NCI-H2107 (cell line): ENCODE data around the gene SGSM1.

ENCODE experiments used
- DNase-seq: peaks from one replicate; lab custom pipeline; 2025; lab: John Stamatoyannopoulos, UW

The SGSM1 gene

GRCh38 chr22:24807284-24807950 is 1.4 kb downstream of the SGSM1 start:
- no peak for DNase-seq

- no peak for DNase-seq
Observed at GRCh38 chr22:24809331-24809730, 3.3 kb downstream of the SGSM1 start.

DNA sequence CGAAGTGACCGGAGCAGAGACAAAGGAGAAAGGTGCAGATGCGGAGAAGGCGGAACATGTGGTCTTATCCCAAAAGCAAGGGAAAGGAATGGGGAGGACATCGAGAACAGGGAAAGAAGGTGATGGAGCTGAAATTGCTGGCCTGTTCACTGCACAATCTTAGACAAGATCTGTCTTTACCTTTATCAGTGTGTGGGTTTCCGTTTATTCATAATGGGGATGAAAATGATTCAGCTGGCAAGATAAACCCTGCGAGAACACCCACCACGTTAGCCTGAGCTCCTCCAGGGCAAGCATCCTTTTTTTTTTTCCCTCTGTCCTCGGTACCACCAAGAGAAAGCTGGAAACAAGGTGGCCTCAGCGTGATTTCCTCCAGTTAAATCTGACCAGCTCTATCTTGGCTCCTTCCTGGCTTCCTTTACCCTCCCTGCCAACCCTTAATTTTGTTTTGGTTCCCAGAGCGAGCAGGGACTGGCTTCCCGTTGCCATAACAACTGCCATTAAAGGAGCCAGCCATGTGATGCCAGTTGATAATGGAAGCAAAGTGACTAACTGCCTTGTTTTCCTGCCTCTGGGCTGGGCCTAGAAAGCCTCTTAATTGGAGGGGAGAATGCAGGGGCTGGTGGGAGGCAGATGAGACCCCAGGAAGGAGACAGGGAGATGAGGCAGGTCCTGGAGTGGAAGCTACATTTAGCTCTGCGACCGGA is 4.2 kb downstream of the SGSM1 start:
- DNase-seq, result no peak

- no peak for DNase-seq
Observed at GRCh38 chr22:24812950-24813775, 7.2 kb downstream of the SGSM1 start.

DNA sequence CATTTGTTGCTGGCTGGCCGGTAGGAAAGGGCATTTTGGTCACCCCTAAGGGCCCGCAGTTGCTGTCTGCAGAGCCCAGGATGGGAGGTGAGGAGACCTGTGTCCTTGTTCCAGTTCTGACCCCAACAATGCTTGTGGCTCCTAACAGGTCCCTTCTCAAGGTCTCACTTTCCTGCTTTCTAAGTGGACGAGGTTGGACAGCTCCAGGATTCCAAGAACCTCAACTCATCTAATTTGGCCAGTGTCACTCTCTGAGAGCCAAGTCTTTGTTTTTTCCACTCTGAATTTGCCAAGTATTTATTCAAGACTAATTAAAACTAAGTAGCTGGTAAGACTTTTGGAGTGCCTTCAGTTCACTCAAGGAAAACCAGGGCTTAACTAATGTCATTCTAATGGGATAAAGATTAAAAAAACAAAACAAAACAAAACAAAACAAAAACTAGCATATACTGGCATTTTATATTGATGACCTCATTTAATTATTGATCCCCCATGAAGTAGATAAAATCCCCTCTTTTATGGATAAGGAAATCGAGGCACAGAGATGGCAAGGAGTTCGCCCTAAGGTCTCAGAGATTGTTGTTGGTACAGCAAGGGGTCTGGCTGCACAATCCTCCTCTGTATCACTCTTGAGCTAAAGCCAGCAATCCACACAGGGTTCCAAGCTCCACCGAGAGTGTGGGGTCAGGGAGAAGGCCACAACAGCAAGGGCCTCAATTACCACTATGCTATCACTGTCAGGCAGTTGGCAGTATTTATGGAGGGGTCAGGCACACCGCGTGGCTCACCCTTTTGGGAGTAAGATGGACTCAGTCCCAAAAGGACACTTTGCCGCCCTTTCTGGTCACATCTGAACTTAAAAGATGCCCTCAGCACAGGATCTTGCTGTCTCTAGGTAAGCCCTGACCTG is 8.1 kb downstream of the SGSM1 start:
- no peak for DNase-seq

DNA sequence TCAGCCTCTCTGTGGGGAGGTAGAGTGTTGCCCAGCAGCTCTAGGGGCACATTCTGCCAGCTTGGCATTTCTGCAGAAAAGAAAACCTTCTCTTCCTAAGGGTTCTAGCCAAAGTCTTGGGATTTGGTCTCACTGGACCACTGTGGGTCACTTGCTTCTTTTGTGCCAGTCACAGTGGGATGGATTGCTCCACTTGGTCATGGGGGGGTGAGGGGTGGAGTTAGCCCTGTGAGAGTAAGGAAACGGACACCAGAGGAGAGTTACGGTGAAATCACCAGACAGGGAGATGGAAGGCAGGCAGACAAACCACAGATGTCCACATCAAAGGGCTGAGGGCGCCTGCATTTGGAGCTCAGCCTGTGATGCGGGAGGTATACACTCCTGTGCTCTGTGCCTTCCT is 10.8 kb downstream of the SGSM1 start:
- DNase-seq, result no peak

- DNase-seq, result no peak
Observed at GRCh38 chr22:24819487-24819886, 13.5 kb downstream of the SGSM1 start.

DNA sequence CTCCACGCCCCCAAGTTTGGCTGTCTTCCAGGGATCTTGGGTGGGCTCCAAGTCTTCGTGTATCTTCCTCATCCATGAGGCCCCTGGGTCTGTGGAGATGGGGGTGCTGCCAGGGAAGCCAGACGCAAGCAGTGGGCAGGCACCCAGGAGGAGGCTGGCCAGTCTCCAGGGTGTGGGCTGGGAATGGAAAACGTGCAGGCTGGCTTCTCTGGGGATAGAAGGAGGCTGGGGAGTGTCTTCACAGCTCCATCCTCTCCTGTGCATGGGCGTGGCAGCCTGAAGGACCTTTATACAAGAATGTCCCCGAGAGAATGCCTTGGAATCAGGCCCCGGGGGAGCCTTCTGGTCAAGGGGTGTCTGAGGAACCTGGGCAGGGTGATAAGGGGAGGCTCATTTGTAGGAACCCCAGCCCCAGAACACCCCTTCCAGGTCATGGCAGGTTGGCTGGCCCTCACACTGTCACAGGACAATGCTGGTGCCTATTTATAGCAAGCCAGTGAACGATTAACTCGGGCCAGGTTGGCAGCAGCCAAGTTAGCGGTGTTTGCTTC is 14.0 kb downstream of the SGSM1 start:
- no peak for DNase-seq

DNA sequence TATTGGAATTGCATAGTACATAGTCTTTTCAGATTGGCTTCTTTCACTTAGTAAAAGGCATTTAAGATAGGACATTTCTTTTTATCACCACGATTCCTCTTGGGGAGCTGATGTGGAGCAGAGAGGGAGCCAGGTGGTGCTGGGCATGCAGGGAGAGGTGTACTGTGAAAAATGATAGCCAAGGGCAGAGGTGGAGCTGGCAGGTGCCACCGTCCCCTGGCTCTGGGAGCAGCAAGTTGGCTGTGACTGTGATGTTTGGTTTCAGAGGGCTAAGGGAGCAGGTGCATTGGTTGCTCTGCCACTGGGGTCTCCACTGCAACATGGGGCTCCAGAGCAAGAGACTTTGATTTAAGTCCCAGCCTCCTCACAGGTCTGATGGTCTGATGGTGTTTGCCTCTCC is 16.5 kb downstream of the SGSM1 start:
- no peak for DNase-seq

GRCh38 chr22:24823787-24824186 is 17.8 kb downstream of the SGSM1 start:
- no peak for DNase-seq

GRCh38 chr22:24824250-24824649 is 18.2 kb downstream of the SGSM1 start:
- DNase-seq, result no peak

- DNase-seq, result no peak
Observed at GRCh38 chr22:24824915-24825314, 18.9 kb downstream of the SGSM1 start.

DNA sequence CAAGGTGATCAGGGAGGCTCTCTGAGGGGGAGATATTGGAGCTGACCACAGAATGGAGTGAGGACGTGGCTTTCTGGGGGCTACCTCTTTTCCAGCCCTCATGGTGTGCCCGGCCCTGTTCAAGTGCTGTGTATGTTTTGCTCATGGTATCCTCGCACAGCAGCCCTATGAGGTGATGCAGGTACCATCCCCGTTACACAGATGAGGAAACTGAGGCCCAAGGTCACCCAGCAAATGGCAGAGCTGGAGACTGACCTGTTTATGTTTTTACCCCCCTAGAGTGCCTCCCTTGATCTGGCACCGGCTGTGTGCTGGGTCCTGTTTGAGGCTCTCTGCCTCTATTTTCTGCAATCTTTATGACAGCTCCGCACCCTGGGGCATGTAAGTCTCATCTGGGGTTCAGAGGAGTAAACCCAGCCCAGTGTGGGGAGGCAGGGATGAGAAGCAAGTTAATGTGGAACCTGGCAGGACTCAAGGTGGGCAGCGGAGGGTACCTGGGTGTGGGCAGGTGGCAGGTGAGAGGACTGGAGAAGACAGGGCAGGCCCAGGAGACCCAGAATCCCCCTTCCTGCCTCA is 20.8 kb downstream of the SGSM1 start:
- no peak for DNase-seq

GRCh38 chr22:24827296-24827695 is 21.3 kb downstream of the SGSM1 start:
- DNase-seq, result no peak

GRCh38 chr22:24830205-24830979 is 24.4 kb downstream of the SGSM1 start:
- no peak for DNase-seq

DNA sequence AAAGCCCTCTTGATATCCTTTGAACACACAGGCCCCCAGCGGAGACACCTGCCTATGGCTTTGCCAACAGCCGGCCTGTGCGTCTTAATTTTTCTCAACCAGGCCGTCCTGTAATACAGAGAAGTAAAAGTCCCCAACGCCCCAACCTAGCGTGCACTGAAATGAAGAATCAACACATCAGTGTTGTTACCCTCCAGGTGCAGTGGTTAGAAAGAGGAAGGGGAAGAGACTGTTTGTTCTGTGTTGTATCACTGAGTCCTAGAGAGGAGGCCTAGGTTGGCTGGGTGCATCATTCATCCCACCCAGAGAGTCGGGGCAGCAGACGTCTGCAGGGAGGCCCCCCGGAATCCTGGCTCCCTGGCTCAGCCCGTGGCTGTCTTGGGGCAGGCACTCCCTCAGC is 25.7 kb downstream of the SGSM1 start:
- DNase-seq, result no peak

DNA sequence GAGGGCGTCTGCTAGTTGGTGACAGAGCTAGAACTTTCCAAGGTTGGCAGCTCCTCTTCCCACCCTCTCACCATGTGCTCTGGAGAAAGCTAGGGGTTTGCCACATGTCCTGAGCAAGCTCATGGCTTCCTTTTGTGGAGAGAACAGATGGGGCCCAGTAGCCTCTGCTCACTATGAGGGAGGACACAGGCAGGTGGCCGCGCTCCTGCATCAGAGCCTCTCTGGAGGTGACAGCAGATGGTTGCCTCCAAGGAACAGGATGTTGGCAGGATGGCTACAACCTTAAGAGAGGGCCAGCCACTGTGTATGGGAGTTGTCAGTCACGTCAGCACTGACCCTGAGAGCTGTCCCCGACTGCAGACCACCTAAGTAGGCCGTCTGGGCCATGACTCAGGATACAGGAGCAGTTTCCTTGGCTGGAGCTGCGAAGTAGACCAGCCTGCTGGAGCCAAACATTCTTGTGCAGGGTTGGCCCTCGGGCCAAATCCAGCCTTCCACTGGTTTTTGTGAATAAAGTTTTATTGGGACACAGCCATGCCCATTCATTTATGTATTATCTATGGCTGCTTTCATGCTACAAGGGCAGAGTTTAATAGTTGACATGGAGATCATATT is 28.0 kb downstream of the SGSM1 start:
- no peak for DNase-seq

GRCh38 chr22:24834845-24835570 is 29.0 kb downstream of the SGSM1 start:
- DNase-seq, result no peak

- no peak for DNase-seq
Observed at GRCh38 chr22:24836282-24836681, 30.3 kb downstream of the SGSM1 start.
